GM18502 (cell line): ENCODE measurements around the gene GGCT.
"Not testable (repeated sequence)": the region's sequence is repeated elsewhere in the genome, so short reads cannot be mapped to it uniquely, and the experiment has no call there.

Experiments used
- ATAC-seq: cut with Tn5 transposase; IDR thresholded peaks from one replicate; pipeline ENCODE4 v1.9.1; 2021; ENCODE audit warnings: mild to moderate bottlenecking; ENCODE audit not compliant: unreplicated experiment, poor library complexity

Gene GGCT

DNA sequence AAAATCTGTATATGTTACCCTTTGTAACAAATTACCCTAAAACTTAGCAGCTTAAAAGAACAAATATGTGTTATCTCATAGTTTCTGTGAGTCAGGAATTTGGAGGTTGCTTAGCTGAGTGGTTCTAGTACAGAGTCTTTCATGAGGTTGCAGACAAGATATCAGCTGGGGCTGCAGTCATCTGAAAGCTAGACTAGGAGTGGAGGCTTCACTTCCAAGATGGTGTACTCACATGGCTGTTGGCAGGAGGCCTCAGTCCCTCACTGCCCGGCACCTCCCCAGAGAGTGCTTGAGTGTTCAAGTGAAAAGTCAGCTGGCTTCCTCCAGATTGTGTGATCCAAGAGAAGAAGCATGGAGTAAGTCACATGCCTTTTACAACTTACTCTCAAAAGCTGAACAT lies 16.9 kb upstream of the GGCT start:
- ATAC-seq: no peak

DNA sequence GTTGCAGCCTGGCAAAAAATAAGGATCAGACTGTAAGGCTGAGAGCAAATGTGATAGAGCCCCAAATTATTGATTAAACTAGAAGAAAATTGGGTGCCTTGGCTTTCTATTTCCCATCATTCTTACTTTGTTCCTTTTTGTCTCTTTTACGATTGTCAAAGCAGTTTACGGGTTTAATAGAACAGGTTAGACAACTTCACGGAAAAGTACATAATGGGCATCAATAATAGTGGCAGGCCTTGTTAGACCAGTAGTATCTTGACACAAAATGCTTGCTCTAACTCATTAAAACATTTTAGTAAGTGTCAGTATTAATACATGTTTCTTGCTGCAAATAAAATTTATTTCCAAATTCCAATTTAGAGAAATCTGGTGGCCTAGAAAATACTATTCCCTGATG lies 14.5 kb upstream of the GGCT start:
- ATAC-seq: no peak

DNA sequence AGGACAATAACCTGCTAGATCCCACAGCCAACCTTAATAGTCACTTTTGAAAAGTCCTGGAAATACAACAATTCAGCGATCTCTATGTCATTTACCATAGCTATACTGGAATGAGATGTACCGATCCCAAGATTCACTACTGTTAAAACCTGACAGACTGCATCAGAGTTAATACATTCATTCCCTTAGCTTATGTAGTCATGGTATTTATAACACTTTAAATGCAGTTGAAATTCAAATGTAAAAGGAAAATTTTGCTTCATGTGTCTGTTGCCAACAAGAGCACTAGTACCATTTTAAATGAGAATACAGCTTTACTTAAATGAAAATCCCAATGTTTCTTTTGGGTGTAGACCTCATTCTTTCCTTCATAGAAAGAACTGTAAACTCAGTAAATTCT lies 11.1 kb upstream of the GGCT start:
- no peak for ATAC-seq

DNA sequence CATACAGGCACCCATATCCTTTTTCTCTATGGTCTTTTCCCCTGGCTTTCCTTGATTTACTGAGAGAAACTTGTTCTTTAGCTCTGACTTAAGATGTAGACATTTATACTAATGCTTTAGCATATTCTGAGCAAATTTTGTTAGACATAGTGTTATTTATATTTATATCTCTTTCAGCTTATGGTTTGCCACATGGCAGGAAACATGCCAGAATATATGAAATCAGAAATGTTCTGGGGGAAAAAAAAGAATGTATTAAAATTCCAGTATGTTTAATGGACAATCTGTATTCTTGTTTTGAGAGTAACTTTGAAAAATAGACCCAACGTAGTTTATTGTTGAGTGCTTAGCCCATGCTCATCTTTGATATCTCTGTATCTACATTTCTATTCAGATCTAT lies 10.1 kb upstream of the GGCT start:
- ATAC-seq: no peak

DNA sequence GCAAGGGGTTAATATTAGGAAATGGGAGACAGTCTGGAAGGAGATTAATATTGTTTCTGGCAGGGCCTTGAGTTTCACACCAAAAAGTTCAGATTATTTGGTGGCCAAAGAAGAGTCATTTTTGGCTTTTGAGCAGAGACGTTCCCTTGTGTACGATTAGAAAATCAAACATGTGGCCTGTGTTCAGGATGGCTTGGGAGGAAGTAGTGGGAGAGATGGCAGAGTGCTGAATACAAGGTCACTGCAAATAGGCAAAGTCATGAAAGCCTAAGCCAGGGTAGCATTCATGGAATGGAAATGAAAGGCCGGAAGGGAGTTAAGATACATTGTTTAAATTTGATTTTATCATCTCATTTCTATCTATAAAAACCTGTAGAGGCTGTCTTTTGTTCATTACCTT lies 9.5 kb upstream of the GGCT start:
- no peak for ATAC-seq

DNA sequence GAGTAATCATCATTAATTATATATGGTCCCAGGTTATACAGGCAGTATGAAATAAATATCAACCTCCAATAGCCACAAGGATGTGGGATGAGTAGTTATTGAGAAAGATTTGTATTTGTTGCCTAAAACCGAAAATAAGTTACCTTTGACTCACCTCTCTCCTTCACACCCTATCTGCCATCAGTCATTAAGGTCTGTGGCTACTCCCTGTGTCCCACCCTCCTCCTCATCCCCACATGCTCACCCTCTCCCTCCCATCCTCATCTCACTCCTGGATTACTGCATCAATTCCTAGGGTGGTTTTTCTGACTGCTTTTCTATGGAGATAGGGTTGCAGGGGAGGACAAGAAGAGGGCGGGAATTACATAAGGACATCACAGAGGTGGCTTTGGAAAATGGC lies 9.1 kb upstream of the GGCT start:
- ATAC-seq: no peak

DNA sequence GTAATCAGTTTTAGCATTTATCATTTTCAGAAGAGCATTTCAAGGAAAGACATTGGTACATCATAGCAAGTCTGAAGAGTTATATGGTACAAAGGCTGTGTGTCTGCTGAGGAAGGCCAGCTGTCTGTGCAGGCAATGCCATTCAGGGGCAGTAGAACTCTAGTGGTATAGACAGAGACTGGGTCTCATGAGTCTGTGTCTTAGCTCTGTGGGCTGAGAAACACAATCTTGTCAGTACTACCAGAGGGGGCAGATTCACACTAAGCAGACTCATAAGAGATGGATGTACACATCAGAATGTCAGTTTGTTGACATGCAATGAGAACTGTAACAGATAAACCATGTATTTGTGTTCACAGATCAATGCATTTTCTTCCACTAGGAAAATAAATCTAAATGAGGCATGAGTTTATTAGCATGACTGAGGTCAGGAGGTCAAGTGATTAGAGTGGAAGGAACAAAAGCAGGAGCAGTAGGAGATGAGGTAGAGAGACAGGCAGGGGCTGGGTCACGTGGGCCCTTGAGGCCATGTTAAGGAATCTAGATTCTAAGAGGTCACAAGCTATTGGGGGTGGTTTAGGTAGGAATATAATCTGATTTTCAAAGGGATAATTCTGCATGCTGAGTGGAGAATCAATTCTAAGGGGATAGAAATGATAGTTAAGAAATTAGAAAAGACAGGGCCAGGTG lies 7.5 kb upstream of the GGCT start:
- ATAC-seq: no peak

DNA sequence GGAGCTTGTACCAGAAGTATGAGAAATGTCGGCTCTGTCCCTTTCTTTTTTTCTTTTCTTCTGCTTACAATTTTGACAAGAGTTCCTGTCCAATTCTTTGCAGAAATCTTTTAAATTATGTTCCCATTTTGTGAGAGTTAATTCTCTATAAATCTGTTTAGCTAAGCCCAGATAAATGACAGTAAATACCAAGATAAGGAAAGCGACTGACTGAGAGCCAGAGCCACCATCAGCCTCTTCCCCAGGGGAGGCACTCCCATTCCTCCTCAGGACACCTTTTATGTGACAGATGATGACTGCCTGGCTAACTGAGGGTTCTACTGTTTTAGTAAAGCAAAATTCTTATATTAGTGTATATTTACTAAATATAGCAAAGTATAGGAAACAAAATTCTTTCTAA lies 6.9 kb upstream of the GGCT start:
- no peak for ATAC-seq

DNA sequence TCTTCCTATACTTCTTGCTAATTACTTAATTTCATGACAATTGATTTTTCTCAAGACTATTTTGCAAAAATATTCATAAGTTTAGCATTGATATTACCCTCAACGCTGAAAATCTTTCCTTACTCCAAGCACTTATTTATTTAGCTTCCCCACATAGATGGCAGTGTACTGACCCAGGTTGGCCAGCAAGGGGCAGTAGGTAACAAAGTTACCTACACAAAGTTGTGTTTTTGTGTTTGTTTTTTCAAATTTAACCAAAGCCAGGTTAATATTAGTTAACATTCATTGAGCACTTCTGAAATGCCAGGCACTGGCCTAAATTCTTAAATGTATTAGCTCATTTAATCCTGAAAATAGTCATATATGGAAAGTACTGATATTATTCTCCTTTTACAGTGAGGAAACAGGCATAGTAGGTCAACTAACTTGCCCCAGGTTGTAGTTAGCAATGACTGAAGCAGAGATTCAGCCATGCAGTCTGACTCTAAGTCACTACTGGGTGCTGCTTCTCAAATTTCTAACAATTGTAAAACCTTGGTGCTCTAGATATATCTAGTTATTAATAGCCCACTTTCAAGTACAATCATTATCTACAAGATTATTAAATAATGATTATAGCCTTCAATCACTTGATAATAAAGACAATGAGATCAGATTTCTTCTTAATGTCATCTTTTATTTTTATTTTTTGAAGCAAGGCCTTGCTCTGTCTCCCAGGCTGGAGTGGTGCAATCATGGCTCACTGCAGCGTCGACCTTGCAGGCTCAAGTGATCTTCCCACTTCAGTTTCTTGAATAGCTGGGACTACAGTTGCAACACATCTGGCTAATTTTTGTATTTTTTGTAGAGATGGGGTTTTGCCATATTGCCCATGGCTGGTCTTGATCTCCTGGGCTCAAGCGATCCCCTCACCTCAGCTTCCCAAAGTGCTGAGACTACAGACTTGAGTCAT lies 5.8 kb upstream of the GGCT start:
- no peak for ATAC-seq

DNA sequence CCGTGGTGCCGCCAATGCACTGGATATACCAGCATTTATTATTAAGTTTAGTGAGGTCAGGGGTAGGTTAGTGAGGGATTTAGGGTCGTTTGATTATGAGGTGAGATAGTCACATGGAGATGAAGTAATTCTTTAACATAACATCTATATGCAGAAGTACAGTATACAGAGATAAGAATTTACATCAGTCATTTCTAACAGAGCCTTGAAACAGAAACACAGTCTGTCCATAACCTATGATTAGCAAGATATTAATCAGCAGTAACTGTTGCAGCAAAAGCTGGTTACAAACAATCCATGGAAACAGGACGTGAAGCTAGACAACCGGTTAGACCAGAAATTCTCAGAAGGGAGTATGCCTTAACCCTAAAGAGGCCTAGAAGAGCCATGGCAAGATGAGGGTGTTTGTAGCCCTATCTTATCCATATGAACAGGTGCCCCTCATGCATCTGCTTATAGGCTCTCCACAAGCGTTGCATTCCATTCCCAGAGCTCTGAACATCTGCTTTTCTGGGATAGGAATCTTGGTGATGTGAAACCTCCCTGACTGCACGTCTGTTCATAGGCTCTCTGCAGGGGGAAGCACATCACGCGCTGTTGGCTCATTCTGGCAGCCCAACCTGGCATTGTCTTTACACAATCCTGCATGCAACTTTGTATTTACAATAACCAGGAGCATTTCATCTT lies 4.7 kb upstream of the GGCT start:
- ATAC-seq: not testable (repeated sequence)

DNA sequence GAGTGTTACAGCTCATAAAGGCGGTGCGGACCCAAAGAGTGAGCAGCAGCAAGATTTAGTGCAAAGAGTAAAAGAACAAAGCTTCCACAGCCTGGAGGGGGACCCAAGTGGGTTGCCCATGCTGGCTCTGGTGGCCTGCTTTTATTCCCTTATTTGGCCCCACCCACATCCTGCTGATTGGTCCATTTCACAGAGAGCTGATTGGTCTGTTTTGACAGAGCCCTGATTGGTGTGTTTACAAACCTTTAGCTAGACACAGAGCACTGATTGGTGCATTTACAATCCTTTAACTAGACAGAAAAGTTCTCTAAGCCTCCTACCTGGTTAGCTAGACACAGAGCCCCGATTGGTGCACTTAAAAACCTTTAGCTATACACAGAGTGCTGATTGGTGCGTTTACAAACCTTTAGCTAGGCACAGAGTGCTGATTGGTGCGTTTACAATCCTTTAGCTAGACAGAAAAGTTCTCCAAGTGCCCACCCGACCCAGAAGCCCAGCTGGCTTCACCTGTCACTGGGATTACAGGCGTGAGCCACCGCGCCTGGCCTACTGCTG lies 2.8 kb upstream of the GGCT start:
- ATAC-seq: not testable (repeated sequence)

DNA sequence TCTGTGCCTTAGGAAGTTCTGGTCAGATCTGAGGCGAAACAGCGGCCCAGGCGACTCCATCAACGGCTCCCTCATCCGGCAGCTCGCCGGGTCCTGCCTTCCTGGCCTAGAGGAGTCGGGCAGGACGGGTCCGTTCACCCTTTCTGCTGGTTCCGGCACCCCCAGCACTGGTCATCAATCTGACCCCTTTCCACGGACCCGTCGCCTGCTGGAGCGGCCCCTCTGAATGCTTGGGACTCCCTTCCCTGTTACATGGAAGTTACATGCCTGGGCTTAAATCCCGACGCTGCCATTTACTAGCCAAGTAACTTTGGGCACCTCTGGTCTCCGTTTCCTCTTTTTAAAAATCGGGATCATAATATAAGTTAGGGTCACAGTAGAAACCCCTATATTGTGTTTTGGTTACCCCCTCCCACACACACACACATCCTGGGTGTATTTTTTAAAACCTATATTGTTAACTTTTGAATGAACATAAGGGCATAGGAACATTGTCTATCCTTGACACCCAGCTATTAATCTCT lies 607 bp upstream of the GGCT start:
- peak; percentile 28 for ATAC-seq

DNA sequence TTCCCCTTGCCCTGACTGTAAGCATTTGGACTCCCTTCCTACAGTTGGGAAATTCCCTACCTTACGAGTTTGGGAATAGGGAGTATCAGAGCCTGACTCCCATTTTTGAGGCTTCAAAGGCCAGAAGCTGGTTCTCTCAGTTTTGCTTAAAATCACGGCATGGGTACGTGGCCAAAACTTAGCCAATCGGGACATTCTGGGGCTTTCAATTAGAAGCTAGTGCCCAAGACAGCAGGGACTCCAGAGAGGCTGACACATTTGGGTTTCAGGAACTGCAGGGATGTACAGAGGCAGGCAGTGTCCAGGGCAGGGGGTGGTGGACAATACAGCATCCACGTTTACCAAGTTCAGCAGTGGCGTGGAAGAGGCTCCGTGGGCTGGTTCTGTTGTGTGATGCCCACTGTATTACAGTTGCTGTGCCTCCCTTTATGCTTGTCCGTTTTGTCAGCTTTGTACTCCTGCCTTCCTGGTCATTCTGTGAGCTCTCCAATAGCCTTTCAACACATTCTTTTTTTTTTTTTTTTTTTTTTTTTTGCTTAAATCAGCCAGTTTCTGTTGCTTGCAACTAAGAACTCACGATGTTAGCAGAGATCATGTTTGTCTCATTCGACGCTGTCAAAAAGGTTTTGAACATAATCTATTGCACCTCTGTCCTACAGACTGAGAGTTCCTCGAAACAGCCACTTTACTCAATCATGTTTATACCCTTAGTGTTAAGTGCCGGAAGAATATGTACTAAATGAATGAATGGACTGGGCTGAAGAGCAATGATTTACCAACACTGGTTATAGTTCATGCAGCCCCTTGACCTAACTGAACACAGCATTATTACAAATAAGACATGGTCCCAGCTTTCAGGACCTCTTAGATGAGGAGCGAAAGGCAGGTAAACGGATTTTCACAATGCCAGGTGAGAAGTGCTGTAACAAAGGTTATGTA lies 1.1 kb downstream of the GGCT start:
- no peak for ATAC-seq

DNA sequence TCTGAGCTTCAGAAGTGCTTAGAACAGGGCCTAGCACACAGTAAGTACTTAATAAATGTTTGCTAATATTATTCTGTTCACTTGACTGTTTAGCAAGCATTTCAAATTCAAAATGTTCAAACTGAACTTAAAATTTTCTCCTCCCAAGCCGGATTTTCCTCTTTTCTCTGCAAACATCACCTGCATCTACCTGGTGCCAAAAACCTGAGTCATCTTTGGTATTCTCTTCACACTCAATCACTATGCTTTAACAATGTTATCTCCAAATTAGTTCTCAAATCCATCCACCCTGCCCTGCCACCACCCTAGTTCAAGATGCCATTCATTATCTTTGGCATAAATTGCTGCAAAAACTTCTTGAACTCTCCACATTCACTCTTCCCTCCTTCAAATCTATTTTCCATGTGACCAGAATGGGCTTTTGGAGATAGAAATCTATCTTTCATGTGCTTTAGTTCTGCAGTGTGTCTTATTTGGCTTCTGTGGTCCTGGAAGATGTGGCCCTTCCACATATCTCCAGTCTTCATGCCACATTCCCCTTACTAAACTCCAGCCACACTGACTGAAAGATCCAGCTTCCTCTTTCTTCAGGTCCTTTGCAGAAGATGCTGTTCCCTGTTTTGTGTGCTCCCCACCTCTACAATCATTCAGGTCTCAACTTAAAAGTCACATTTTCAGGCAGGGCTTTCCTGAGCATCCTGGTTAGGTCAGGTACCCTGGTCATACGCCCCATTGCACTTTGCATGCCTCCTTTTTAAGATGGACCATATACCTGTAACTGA lies 2.0 kb downstream of the GGCT start:
- no peak for ATAC-seq

DNA sequence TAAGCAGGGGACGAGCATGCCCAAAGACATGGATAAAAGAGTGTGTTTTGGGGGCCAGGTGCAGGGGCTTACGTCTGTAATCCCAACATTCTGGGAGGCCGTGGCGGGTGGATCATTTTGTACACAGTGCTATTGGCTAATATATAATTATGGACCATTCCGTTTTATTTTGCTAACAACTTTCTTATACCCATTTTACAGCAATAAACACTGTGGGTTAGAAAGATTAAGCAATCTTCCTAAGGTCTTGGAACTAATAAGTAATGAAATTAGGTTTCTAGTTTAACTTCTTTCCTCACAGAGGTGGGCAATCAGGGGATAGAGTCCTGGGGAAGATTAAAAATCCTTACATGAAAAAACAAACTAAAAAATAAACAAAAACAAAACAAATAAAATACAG lies 3.4 kb downstream of the GGCT start:
- no peak for ATAC-seq

DNA sequence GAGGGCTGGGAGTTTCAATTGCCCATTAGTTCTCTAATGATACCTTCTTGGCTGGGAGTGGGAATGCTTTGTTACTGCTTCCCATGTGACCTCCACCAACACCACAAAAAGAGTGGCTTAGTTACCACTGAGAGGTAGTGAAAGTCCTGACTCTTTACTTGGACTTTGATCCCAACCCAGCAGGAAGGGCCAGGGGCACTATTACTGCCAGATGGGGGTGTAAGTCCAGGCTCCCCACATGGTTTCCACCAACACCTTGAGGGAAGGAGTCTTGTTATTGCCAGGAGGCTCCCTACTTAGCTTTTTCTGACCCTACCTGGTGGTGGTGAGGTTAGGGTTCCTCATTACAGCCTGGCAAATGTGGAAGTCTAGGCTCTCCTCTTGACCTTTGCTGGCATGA lies 11.4 kb downstream of the GGCT start:
- ATAC-seq: no peak

DNA sequence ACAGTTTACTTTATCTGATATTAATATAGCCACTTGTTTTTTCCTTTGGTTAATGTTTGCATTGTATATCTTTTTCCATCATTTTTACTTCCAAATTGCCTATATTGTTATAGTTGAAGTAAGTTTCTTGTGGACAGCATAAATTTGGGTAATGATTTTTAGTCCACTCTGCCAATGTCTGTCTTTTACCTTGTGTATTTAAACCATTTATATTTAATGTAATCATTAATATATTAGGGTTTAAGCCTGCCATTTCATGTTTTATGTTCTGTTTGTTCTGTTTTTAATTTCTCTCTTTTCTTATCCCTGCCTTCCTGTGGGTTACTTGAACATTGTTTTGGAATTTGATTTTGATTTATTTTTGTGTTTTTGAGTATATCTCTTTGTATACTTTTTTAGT lies 13.2 kb downstream of the GGCT start:
- no peak for ATAC-seq

DNA sequence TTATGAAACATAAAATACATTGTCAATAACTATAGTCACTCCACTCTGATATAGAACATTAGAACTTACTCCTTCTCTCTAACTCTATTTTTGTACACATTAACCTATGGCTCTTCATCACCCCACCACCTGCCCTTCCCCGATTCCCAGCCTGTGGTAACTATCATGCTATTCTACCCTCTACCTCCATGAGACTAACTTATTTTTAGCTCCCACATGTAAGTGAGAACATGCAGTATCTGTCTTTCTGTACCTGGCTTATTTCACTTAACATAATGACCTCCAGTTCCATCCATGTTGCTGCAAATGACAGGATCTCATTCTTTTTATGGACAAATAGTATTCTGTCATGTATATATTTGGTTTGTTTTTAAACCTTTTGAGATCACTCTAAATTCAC lies 17.3 kb downstream of the GGCT start:
- no peak for ATAC-seq

DNA sequence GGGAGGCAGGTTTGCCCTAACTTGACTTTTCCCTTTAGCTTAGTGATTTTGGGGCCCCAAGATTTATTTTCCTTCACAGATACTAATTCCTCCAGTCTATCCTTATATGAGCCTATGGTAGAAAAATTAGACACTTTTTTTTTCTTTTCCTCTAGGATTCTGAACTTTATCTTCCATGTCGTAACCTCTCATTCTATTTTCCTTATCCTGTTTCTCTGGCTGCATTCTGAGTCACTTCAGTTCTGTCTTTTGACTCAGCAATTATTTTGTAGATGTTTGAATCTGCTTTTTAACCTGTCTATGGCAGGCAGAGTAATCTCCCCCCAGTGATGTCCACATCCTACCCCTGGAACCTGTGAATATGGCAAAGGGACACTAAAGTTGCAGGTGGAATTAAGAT lies 19.0 kb downstream of the GGCT start:
- no peak for ATAC-seq
